A673 (cell line): ENCODE measurements around the gene NANOG. TPM values are rescaled to one million over a fixed set of nuclear protein-coding genes. Genes with fewer than 3 reads are reported as not detected.
A peak's percentile ranks its signal among the peaks of the same experiment; 100 is the strongest.
"Not testable (repeated sequence)": the region's sequence is repeated elsewhere in the genome, so short reads cannot be mapped to it uniquely, and the experiment has no call there.

ENCODE experiments used
- BruUV-seq: library from RNA; stranded (reverse); fragments of 400-500 nt; replicated peaks from 2 replicates; lab custom pipeline; 2021; lab: Mats Ljungman, UMichigan
- CTCF ChIA-PET: fragments of 300-600 bp; sonication (Branson Sonifier 250); formaldehyde crosslinking; loops from one replicate; lab custom pipeline; 2022; ENCODE audit warnings: antibody characterized with exemption; lab: Charles Lee
- POLR2A ChIA-PET: fragments of 300-600 bp; sonication (Branson Sonifier 250); formaldehyde crosslinking; loops from one replicate; lab custom pipeline; 2022; ENCODE audit warnings: antibody characterized with exemption; ENCODE audit not compliant: low non-redundant PET; lab: Charles Lee
- DNase-seq: peaks from one replicate; pipeline ENCODE4 v3.0.0-alpha.2; 2015; ENCODE audit warnings: low spot score
- H3K27ac ChIP-seq: fragments of 200-600 bp; sonication (generic); 2 replicates; pipeline ENCODE4 v1.5.1; 2016; ENCODE audit warnings: mixed run types, low read depth, mild to moderate bottlenecking, mixed read lengths, antibody characterized with exemption, low read length; ENCODE audit not compliant: poor library complexity, severe bottlenecking
- H3K27me3 ChIP-seq: fragments of 200-600 bp; sonication (generic); replicated peaks from 2 replicates; pipeline ENCODE4 v1.6.1; 2017; ENCODE audit warnings: mixed run types, low read depth, mild to moderate bottlenecking, mixed read lengths, antibody characterized with exemption, low read length; ENCODE audit not compliant: insufficient read depth, poor library complexity
- H3K36me3 ChIP-seq: fragments of 200-600 bp; sonication (generic); 2 replicates; pipeline ENCODE4 v1.6.1; 2016; ENCODE audit warnings: mixed run types, mild to moderate bottlenecking, mixed read lengths, antibody characterized with exemption, low read length; ENCODE audit not compliant: insufficient read depth, poor library complexity, severe bottlenecking
- H3K4me1 ChIP-seq: fragments of 200-600 bp; sonication (generic); 2 replicates; pipeline ENCODE4 v1.6.1; 2017; ENCODE audit warnings: mixed run types, mild to moderate bottlenecking, mixed read lengths, antibody characterized with exemption, low read length; ENCODE audit not compliant: insufficient read depth, poor library complexity, severe bottlenecking
- H3K4me3 ChIP-seq: fragments of 200-600 bp; sonication (generic); 2 replicates; pipeline ENCODE4 v1.5.1; 2016; ENCODE audit warnings: low read depth, mixed run types, mild to moderate bottlenecking, mixed read lengths, low read length; ENCODE audit not compliant: poor library complexity, severe bottlenecking
- H3K9me3 ChIP-seq: fragments of 200-600 bp; sonication (generic); 2 replicates; pipeline ENCODE4 v1.6.1; 2016; ENCODE audit warnings: mixed run types, low read depth, mild to moderate bottlenecking, mixed read lengths, antibody characterized with exemption, low read length; ENCODE audit not compliant: poor library complexity, severe bottlenecking
- EZH2 ChIP-seq: fragments of 200-600 bp; sonication (generic); IDR thresholded peaks from 2 replicates; pipeline ENCODE4 v1.6.1; 2017; ENCODE audit warnings: borderline replicate concordance, low read depth, mild to moderate bottlenecking, mixed read lengths, antibody characterized with exemption, low read length; ENCODE audit not compliant: poor library complexity, severe bottlenecking
- intact Hi-C: fragments of 100-400 bp; cut with micrococcal nuclease; formaldehyde crosslinking; loops from one replicate; pipeline ENCODE4 v1.10.0; 2022; ENCODE audit not compliant: unreplicated experiment
- total RNA-seq: library from RNA; stranded (reverse); gene quantifications from 2 replicates; pipeline ENCODE4 v1.2.3, GENCODE V29; 2021
- TF ChIP-seq, protein P1 (sequence below): fragments of 300-800, 200-600 bp; sonication (generic); conservative IDR thresholded peaks from 2 replicates; pipeline ENCODE4 v1.5.1; 2017; ENCODE audit warnings: low read depth, mild to moderate bottlenecking, antibody characterized with exemption, low read length, moderate library complexity, mixed read lengths

The NANOG gene
- total RNA-seq, 1 experiment from 2014 or later: not detected

DNA sequence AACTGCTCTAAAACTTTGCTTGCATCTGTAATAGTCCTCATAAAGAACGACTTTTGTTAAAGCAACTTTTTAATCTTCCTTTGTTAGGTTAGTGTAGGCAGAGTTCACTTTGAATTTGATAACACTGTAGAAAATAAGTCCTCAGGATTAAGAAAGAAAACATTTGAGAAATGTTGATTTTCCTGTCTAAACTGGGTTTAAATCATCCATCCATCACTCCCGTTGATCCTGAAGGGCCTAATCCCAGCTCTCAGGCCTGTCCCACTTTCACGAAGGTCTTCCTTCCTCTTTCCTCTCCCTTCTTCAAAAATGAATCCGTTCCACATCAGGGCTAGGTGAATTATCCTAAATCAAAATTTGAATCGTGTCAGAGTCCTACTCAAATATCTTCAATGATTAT is 46.6 kb downstream of the NANOG start:
- no peaks in the 10 kb centered on the region for H3K36me3 ChIP-seq
- ChIA-PET POLR2A (no interaction called here), CTCF (no interaction called here)
- intact Hi-C loops: no loop called here
- TF ChIP-seq EZH2: no peak
- TF ChIP-seq, protein P1, sequence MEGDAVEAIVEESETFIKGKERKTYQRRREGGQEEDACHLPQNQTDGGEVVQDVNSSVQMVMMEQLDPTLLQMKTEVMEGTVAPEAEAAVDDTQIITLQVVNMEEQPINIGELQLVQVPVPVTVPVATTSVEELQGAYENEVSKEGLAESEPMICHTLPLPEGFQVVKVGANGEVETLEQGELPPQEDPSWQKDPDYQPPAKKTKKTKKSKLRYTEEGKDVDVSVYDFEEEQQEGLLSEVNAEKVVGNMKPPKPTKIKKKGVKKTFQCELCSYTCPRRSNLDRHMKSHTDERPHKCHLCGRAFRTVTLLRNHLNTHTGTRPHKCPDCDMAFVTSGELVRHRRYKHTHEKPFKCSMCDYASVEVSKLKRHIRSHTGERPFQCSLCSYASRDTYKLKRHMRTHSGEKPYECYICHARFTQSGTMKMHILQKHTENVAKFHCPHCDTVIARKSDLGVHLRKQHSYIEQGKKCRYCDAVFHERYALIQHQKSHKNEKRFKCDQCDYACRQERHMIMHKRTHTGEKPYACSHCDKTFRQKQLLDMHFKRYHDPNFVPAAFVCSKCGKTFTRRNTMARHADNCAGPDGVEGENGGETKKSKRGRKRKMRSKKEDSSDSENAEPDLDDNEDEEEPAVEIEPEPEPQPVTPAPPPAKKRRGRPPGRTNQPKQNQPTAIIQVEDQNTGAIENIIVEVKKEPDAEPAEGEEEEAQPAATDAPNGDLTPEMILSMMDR: no peak
- peaks cover 5% of the 10 kb centered on the region for H3K4me1 ChIP-seq
- no peak overlapping the region for H3K27ac ChIP-seq
- DNase-seq: no peak
- no TSS peak for BruUV-seq
- no peak overlapping the region for H3K4me3 ChIP-seq
- H3K9me3 ChIP-seq: no peaks in the 10 kb centered on the region
- H3K27me3 ChIP-seq: no peaks in the 10 kb centered on the region

DNA sequence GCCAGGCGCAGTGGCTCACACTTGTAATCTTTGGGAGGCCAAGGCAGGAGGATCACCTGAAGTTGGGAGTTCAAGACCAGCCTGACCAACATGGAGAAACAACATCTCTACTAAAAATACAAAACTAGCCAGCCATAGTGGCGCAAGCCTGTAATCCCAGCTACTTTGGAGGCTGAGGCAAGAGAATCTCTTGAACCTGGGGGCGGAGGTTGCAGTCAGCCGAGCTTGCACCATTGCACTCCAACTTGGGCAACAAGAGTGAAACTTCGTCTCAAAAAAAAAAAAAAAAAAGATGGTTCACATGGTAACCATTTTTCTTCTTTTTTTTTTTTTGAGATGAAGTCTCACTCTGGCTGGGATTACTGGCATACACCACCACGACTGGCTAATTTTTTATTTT is 48.2 kb downstream of the NANOG start:
- Histone ChIP-seq H3K9me3 (no peaks in the 10 kb centered on the region), H3K27me3 (no peaks in the 10 kb centered on the region), H3K36me3 (no peaks in the 10 kb centered on the region), H3K4me3 (no peak overlapping the region), H3K27ac (no peak overlapping the region), H3K4me1 (peaks cover 3% of the 10 kb centered on the region)
- no TSS peak for BruUV-seq
- POLR2A ChIA-PET: no interaction called here
- intact Hi-C loops: no loop called here
- no peak for DNase-seq
- CTCF ChIA-PET: interaction anchor here (0.6 kb wide), 1 partner anchor 83 kb away, joined by 3 read pairs; no protein-coding TSS in a partner anchor
- TF ChIP-seq EZH2: no peak
- TF ChIP-seq, protein P1: no peak

DNA sequence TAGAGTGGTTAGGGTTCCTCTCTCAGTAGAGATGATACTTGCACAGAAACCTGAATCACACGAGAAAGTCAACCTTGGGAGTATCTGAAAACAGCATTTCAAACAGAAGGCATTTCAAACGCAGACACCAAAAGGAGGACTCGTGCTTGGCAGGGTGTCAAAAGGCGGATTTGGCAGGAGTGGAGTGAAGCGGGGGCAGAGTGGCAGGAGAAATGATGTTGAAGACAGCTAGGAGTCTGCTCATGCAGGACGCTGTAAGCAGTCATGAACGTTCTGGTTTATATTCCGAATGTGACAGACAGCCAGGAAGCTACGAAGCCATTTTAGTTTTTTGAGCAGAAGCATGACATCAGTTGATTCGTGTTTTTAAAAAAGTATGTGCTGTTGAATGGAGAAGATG is 50.0 kb downstream of the NANOG start:
- H3K27ac ChIP-seq, POLR2A ChIA-PET, H3K36me3 ChIP-seq, H3K27me3 ChIP-seq, intact Hi-C loops, H3K4me3 ChIP-seq, H3K4me1 ChIP-seq, BruUV-seq, H3K9me3 ChIP-seq, CTCF ChIA-PET: not testable (repeated sequence)
- DNase-seq: peak; percentile 34

DNA sequence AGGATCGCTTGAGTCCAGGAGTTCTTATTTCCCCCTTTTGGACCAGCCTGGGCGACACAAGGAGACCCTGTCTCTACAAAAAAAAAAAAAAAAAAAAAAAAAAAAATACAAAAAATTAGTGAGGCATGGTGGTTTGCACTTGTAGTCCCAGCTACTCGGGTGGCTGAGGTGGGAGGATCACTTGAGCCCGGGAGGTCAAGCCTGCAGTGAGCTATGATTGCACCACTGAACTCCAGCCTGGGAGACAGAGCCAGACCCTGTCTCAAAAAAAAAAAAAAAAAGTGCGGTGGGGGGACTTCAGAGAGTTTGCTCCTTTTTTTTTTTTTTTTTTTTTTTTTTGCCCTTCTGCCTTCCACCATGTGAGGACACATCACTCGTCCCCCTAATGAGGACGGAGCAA is 50.6 kb downstream of the NANOG start:
- CTCF ChIA-PET: interaction anchor here (0.7 kb wide), 1 partner anchor 20 kb away, joined by 6 read pairs; no protein-coding TSS in a partner anchor
- H3K36me3 ChIP-seq, H3K27ac ChIP-seq, H3K4me3 ChIP-seq, H3K27me3 ChIP-seq, BruUV-seq, DNase-seq, H3K4me1 ChIP-seq, intact Hi-C loops, H3K9me3 ChIP-seq, POLR2A ChIA-PET: not testable (repeated sequence)

DNA sequence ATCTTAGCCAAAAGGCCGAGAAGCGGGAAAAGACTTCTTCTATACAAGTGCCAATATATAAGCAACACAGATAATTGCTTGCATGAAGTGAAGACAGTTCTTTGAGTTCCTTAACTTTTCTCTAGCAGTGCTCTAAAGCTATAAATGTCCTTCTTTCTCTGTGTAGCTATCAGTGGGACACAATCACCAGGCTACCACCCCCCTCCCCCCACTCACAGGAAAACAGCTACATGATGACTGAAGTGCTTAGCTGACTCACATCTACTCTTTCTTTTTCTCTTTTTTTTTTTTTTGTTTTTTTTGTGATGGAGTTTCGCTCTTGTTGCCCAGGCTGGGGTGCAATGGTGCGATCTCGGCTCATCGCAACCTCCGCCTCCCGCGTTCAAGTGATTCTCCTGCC is 53.2 kb downstream of the NANOG start:
- POLR2A ChIA-PET, BruUV-seq, H3K4me1 ChIP-seq, H3K9me3 ChIP-seq, H3K36me3 ChIP-seq, intact Hi-C loops, H3K27me3 ChIP-seq, CTCF ChIA-PET, DNase-seq, H3K4me3 ChIP-seq, H3K27ac ChIP-seq: not testable (repeated sequence)

DNA sequence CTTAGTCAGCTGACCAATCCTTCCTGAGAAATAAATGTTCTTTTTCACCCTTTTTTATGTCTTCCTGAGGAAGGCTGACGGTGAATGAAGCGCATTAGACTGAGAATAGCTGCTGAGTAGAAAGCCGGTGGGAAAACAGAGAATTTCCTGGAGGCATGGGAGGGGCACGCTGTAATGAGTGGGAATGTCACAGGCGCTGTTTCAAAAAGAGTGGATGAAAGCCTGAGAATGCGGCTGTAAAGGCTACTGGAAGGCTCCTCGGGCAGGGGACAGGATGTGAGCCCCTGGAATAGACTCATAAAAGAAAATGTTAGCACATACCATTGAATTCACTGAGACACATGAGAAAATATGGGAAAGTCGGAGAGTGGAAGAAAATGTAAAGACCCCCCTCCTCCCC is 53.9 kb downstream of the NANOG start:
- BruUV-seq, intact Hi-C loops: not testable (repeated sequence)

More for the DNA sequence above, 53.9 kb downstream of the NANOG start:
- POLR2A ChIA-PET, DNase-seq, H3K4me3 ChIP-seq, H3K36me3 ChIP-seq, H3K27ac ChIP-seq, H3K27me3 ChIP-seq, CTCF ChIA-PET, H3K9me3 ChIP-seq, H3K4me1 ChIP-seq: not testable (repeated sequence)
